K562 (cell line): ENCODE results near the gene NAP1L1. TPM values are rescaled to one million over a fixed set of nuclear protein-coding genes. Genes with fewer than 3 reads are reported as not detected.

Source experiments
- ADNP ChIP-seq: fragments of 200-800 bp; sonication (Bioruptor generic); IDR thresholded peaks from 2 replicates; pipeline ENCODE4 v1.6.1; 2016; ENCODE audit warnings: missing genetic modification characterization, missing compliant biosample characterization
- BRD9 ChIP-seq: fragments of 450-650 bp; IDR thresholded peaks from 2 replicates; pipeline ENCODE4 v1.6.1; 2018; ENCODE audit warnings: low read depth; ENCODE audit not compliant: partially characterized antibody
- DACH1 ChIP-seq: fragments of 450-650 bp; IDR thresholded peaks from 2 replicates; pipeline ENCODE4 v1.6.1; 2018; ENCODE audit not compliant: partially characterized antibody
- EP400 ChIP-seq: fragments of 450-650 bp; IDR thresholded peaks from 2 replicates; pipeline ENCODE4 v1.6.1; 2017; ENCODE audit warnings: antibody characterized with exemption, mild to moderate bottlenecking, moderate library complexity
- ETV5 ChIP-seq: sonication (generic); formaldehyde crosslinking; IDR thresholded peaks from 2 replicates; pipeline ENCODE4 v1.4.0; 2020; ENCODE audit warnings: low read depth, mild to moderate bottlenecking, missing genetic modification reagents
- GABPA ChIP-seq: fragments of 200-800 bp; sonication (Bioruptor generic); conservative IDR thresholded peaks from 2 replicates; pipeline ENCODE4 v1.6.1; 2016; ENCODE audit warnings: low read depth, missing genetic modification characterization, missing compliant biosample characterization
- HNRNPH1 ChIP-seq: fragments of 200-400 bp; formaldehyde crosslinking; optimal IDR thresholded peaks from 2 replicates; pipeline ENCODE3; 2017; ENCODE audit warnings: low read depth, mild to moderate bottlenecking, low read length, moderate library complexity
- MAFF ChIP-seq: IDR thresholded peaks from 2 replicates; pipeline ENCODE4 v1.6.1; 2012; ENCODE audit warnings: low read length, improper control_type of control experiment
- MAFK ChIP-seq: IDR thresholded peaks from 2 replicates; pipeline ENCODE4 v1.6.1; 2011; ENCODE audit warnings: low read length, improper control_type of control experiment
- MYC ChIP-seq, 2 experiments: fragments of 250-450 bp in 1 of 2; sonication (Bioruptor Pico) in 1 of 2; IDR thresholded peaks; 2 replicates each; pipeline versions ENCODE4 v1.5.1 to v1.6.1; 2012 to 2021; ENCODE audit warnings: low read depth in 2 of 2, borderline replicate concordance in 1 of 2, improper control_type of control experiment in 1 of 2, low read length in 1 of 2, mild to moderate bottlenecking in 1 of 2, moderate library complexity in 1 of 2
- NCOA2 ChIP-seq, 2 experiments: fragments of 450-650 bp; IDR thresholded peaks; 2 replicates each; pipeline ENCODE4 v1.6.1; 2018; ENCODE audit warnings: mild to moderate bottlenecking in 2 of 2, moderate library complexity in 1 of 2; ENCODE audit not compliant: partially characterized antibody in 2 of 2
- NCOA6 ChIP-seq: fragments of 450-650 bp; IDR thresholded peaks from 2 replicates; pipeline ENCODE4 v1.6.1; 2017; ENCODE audit warnings: mild to moderate bottlenecking
- TAF9B ChIP-seq: fragments of 450-650 bp; IDR thresholded peaks from 2 replicates; pipeline ENCODE4 v1.6.1; 2018; ENCODE audit warnings: mild to moderate bottlenecking; ENCODE audit not compliant: partially characterized antibody
- TAL1 ChIP-seq: fragments of 450-650 bp; IDR thresholded peaks from 2 replicates; pipeline ENCODE4 v1.6.1; 2016; ENCODE audit warnings: mild to moderate bottlenecking
- XRCC5 ChIP-seq: fragments of 200-400 bp; formaldehyde crosslinking; IDR thresholded peaks from 2 replicates; pipeline ENCODE4 v1.6.1; 2017; ENCODE audit warnings: low read depth, mild to moderate bottlenecking, low read length
- polyA plus RNA-seq, 8 experiments: library from polyadenylated mRNA; depleted of rRNA in 4 of 8; stranded (reverse) in 5 of 8; unstranded in 3 of 8; fragments of >200 nt; fragmentation: Nextera tagmentation in 2 of 8; fragmentation: Illumina TruSeq in 1 of 8; extraction: Ambion mirVana in 2 of 8; extraction: Trizol in 1 of 8; gene quantifications; 2 replicates each; pipeline versions ENCODE4 v1.2.1 to v1.2.3, GENCODE V29; 2011 to 2014; ENCODE audit warnings: inconsistent platforms in 1 of 8, missing spikeins in 1 of 8
- total RNA-seq, 7 experiments: library from RNA; depleted of rRNA in 6 of 7; stranded (reverse); fragments of >200 nt in 6 of 7; fragmentation: Illumina TruSeq in 2 of 7; extraction: Trizol in 2 of 7; gene quantifications; 2 replicates each; pipeline versions ENCODE4 v1.2.1 to v1.2.3, GENCODE V29; 2011 to 2021; ENCODE audit warnings: low replicate concordance in 1 of 7
- TF ChIP-seq, protein P1 (sequence below), 2 experiments: fragments of 450-650 bp in 1 of 2; sonication (generic) in 1 of 2; formaldehyde crosslinking in 1 of 2; IDR thresholded peaks in 1 of 2; conservative IDR thresholded peaks in 1 of 2; 2 replicates each; pipeline versions ENCODE4 v1.6.1 to v1.8.1; 2016 to 2023; ENCODE audit warnings: mild to moderate bottlenecking in 2 of 2, moderate library complexity in 2 of 2, inconsistent platforms in 1 of 2, missing genetic modification reagents in 1 of 2
- TF ChIP-seq, protein P2 (sequence below): fragments of 450-650 bp; IDR thresholded peaks from 2 replicates; pipeline ENCODE4 v1.6.1; 2016
- TF ChIP-seq, protein P3 (sequence below): fragments of 250-450 bp; sonication (Bioruptor Pico); IDR thresholded peaks from 2 replicates; pipeline ENCODE4 v1.4.0; 2020; ENCODE audit warnings: mild to moderate bottlenecking, moderate library complexity, borderline replicate concordance
- TF ChIP-seq, protein P4 (sequence below): fragments of 450-650 bp; formaldehyde crosslinking; IDR thresholded peaks from 2 replicates; pipeline ENCODE4 v1.4.0; 2020; ENCODE audit warnings: mild to moderate bottlenecking, moderate library complexity

The NAP1L1 gene
- total and polyA plus RNA-seq, 9 of the 15 experiments (the other 6 are each of a cell fraction or from before 2014, with no cell fraction given): 287 to 747 (median 450) TPM

DNA sequence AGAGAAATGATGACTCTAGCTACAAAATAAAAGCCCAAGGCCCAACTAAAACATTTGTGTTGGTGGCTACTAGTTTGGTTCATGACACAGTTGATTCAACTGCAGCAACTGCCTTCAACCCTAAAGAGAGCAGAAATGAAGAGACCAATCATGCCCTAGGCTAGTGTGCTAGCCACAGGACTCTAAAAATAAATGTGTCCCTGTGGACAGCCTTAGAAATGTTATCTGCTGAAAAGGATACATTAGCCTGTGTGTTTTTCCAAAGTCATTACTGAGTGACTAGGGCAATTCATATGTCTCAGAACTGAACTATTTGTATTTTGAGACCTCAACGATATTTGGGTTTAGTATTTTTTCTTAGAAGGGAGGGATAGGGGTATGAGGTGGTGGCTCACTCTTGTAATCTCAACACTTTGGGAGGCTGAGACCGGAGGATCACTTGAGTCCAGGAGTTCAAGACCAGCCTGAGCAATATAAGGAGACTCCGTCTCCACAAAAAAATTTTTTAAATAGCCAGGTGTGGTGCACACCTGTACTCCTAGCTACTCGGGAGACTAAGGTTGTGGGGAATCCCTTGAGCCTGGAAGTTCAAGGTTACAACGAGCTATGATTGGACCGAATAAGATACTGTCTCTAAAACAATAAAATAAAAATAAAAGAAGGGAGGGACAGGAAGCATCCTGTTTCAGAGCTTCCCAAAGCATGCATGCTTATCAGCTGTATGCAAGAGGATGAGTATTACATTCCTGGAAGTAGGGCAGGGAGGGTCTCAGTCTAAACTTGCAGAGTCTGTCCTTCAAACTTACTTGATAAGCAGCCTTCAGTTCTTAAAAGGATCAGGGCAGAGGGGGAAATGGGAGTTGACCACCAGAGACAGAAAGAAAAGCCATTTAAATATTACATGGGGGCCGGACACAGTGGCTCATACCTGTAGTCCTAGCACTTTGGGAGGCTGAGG lies 29.6 kb upstream of the NAP1L1 start (continued):
- TF ChIP-seq, protein P1, sequence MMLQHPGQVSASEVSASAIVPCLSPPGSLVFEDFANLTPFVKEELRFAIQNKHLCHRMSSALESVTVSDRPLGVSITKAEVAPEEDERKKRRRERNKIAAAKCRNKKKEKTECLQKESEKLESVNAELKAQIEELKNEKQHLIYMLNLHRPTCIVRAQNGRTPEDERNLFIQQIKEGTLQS (IDR thresholded peaks at IDR 0.05): peak; percentile 20; the same call in 1 of the 2 replicates
- TF ChIP-seq, protein P1 (CRISPR knock-in tag; conservative IDR thresholded peaks at IDR 0.05): no peak
- TF ChIP-seq MAFF (peak; percentile 20; the same call in 1 of the 2 replicates), MAFK (peak; percentile 16; the same call in 1 of the 2 replicates), ETV5 (CRISPR knock-in tag) (peak; percentile 81), TAL1 (peak; percentile 81), DACH1 (peak; percentile 33), HNRNPH1 (no peak), GABPA (no peak), TAF9B (peak; percentile 49), NCOA6 (no peak), EP400 (peak; percentile 32; the same call in 1 of the 2 replicates), BRD9 (peak; percentile 26), NCOA2 (IDR thresholded peaks at IDR 0.05; ENCODE audit: partially characterized antibody in 2 of 2) (no peak), ADNP (tag) (peak; percentile 62; the same call in 1 of the 2 replicates), XRCC5 (no peak), MYC (IDR thresholded peaks at IDR 0.05; ENCODE audit: low read depth, low read length) (0 out of 2 replicates have a peak, but pooled peaks have one; percentile 23), MYC (CRISPR knock-in tag; IDR thresholded peaks at IDR 0.05; ENCODE audit: borderline replicate concordance, low read depth) (no peak)
- TF ChIP-seq, protein P2, sequence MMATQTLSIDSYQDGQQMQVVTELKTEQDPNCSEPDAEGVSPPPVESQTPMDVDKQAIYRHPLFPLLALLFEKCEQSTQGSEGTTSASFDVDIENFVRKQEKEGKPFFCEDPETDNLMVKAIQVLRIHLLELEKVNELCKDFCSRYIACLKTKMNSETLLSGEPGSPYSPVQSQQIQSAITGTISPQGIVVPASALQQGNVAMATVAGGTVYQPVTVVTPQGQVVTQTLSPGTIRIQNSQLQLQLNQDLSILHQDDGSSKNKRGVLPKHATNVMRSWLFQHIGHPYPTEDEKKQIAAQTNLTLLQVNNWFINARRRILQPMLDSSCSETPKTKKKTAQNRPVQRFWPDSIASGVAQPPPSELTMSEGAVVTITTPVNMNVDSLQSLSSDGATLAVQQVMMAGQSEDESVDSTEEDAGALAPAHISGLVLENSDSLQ: peak; percentile 86
- TF ChIP-seq, protein P3, sequence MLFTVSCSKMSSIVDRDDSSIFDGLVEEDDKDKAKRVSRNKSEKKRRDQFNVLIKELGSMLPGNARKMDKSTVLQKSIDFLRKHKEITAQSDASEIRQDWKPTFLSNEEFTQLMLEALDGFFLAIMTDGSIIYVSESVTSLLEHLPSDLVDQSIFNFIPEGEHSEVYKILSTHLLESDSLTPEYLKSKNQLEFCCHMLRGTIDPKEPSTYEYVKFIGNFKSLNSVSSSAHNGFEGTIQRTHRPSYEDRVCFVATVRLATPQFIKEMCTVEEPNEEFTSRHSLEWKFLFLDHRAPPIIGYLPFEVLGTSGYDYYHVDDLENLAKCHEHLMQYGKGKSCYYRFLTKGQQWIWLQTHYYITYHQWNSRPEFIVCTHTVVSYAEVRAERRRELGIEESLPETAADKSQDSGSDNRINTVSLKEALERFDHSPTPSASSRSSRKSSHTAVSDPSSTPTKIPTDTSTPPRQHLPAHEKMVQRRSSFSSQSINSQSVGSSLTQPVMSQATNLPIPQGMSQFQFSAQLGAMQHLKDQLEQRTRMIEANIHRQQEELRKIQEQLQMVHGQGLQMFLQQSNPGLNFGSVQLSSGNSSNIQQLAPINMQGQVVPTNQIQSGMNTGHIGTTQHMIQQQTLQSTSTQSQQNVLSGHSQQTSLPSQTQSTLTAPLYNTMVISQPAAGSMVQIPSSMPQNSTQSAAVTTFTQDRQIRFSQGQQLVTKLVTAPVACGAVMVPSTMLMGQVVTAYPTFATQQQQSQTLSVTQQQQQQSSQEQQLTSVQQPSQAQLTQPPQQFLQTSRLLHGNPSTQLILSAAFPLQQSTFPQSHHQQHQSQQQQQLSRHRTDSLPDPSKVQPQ (CRISPR knock-in tag): no peak
- TF ChIP-seq, protein P4, sequence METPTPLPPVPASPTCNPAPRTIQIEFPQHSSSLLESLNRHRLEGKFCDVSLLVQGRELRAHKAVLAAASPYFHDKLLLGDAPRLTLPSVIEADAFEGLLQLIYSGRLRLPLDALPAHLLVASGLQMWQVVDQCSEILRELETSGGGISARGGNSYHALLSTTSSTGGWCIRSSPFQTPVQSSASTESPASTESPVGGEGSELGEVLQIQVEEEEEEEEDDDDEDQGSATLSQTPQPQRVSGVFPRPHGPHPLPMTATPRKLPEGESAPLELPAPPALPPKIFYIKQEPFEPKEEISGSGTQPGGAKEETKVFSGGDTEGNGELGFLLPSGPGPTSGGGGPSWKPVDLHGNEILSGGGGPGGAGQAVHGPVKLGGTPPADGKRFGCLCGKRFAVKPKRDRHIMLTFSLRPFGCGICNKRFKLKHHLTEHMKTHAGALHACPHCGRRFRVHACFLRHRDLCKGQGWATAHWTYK (CRISPR knock-in tag): no peak
